Esophagus (tissue), 2 donors: Measurements from ENCODE around the gene BAD. TPM values are rescaled to one million over a fixed set of nuclear protein-coding genes. Genes with fewer than 3 reads are reported as not detected.
"Not testable (repeated sequence)": the region's sequence is repeated elsewhere in the genome, so short reads cannot be mapped to it uniquely, and the experiment has no call there.

Source experiments
- H3K27ac ChIP-seq, 2 donors: one replicate each; pipeline ENCODE4 v1.5.1; 2013; ENCODE audit warnings: low read depth in 2 of 2, mild to moderate bottlenecking in 2 of 2, inconsistent platforms in 1 of 2, low read length in 1 of 2, moderate library complexity in 1 of 2
- H3K27me3 ChIP-seq, 2 donors: one replicate each; pipeline ENCODE4 v1.6.1; 2013; ENCODE audit warnings: low read length in 2 of 2, control low read depth in 1 of 2, mild to moderate bottlenecking in 1 of 2; ENCODE audit not compliant: insufficient read depth in 2 of 2, control insufficient read depth in 1 of 2
- H3K36me3 ChIP-seq, 2 donors: one replicate each; pipeline ENCODE4 v1.6.1; 2013; ENCODE audit warnings: low read length in 1 of 2; ENCODE audit not compliant: control insufficient read depth in 2 of 2, insufficient read depth in 2 of 2
- H3K4me1 ChIP-seq, 2 donors: one replicate each; pipeline ENCODE4 v1.6.1; 2013; ENCODE audit warnings: low read length in 1 of 2; ENCODE audit not compliant: control insufficient read depth in 2 of 2, insufficient read depth in 2 of 2
- H3K4me3 ChIP-seq, 2 donors: one replicate each; pipeline ENCODE4 v1.5.1; 2013; ENCODE audit warnings: low read length in 2 of 2, mild to moderate bottlenecking in 2 of 2, low read depth in 1 of 2, moderate library complexity in 1 of 2
- H3K9me3 ChIP-seq, 2 donors: one replicate each; pipeline ENCODE4 v1.6.1; 2013; ENCODE audit warnings: mild to moderate bottlenecking in 2 of 2, low read depth in 1 of 2, low read length in 1 of 2, moderate library complexity in 1 of 2; ENCODE audit not compliant: control insufficient read depth in 2 of 2, insufficient read depth in 1 of 2
- WGBS, 2 donors: extraction: QIAGEN DNeasy Blood & Tissue Kit; methylation state at CpG; one replicate each; pipeline ENCODE4 v1.1.7; 2013; 5-methylcytosine and 5-hydroxymethylcytosine counted together
- polyA plus RNA-seq, 2 donors: library from polyadenylated mRNA; stranded (reverse); fragments of 200-250 nt; gene quantifications; one replicate each; pipeline ENCODE4 v1.2.3, GENCODE V29; 2013
- donor health status: healthy with polysubstance abuse.
- donor health status: Bipolar disorder and iron deficiency.

BAD gene
- polyA plus RNA-seq = 10 to 100 TPM; 57.4 to 64.8 TPM

- no peaks in the 10 kb centered on the region for H3K9me3 ChIP-seq
- H3K27me3 ChIP-seq = no peaks in the 10 kb centered on the region
- H3K4me3 ChIP-seq = peak within 1 kb of the TSS; percentile 63 to 74
- H3K27ac ChIP-seq = peak within 1 kb of the TSS; percentile 95 to 97
- H3K4me1 ChIP-seq = peaks cover 6 to 24% of the 10 kb centered on the region in 2 donors
- H3K36me3 ChIP-seq = peaks cover 0 to 5% of the 10 kb centered on the region in 2 donors
- 2% methylated on average over 38 to 44 of the region's 44 CpGs for WGBS, 2 donors
Observed at GRCh38 chr11:64284048-64284961, at the start of gene BAD. BAD (minus strand) TSS chr11:64284665; CDS start chr11:64284368, 297 bp downstream.

- no peaks in the 10 kb centered on the region for H3K36me3 ChIP-seq
- 86 to 88% methylated on average over 8 of the region's 8 CpGs for WGBS, 2 donors
- H3K27ac ChIP-seq = no peak overlapping the region
- H3K4me3 ChIP-seq = no peak overlapping the region
- H3K9me3 ChIP-seq = no peaks in the 10 kb centered on the region
- no peaks in the 10 kb centered on the region for H3K27me3 ChIP-seq
- peaks cover 0 to 15% of the 10 kb centered on the region in 2 donors for H3K4me1 ChIP-seq
Observed at GRCh38 chr11:64333556-64333955, 49.1 kb upstream of the BAD start.

GRCh38 chr11:64331569-64332371 lies 47.3 kb upstream of the BAD start:
- Histone ChIP-seq H3K4me3 (no peak overlapping the region), H3K4me1 (peaks cover 0 to 15% of the 10 kb centered on the region in 2 donors), H3K27ac (peak overlapping the region; percentile 78 to 87), H3K9me3 (no peaks in the 10 kb centered on the region), H3K27me3 (no peaks in the 10 kb centered on the region), H3K36me3 (no peaks in the 10 kb centered on the region)
- WGBS, 2 donors = 21 to 22% methylated on average over 15 to 20 of the region's 20 CpGs

- Histone ChIP-seq H3K27ac (no peak overlapping the region), H3K4me3 (no peak overlapping the region), H3K27me3 (no peaks in the 10 kb centered on the region), H3K9me3 (no peaks in the 10 kb centered on the region), H3K4me1 (peaks cover 0 to 15% of the 10 kb centered on the region in 2 donors), H3K36me3 (no peaks in the 10 kb centered on the region)
- 87 to 89% methylated on average over 11 of the region's 11 CpGs for WGBS, 2 donors
Observed at GRCh38 chr11:64330888-64331287, 46.4 kb upstream of the BAD start.

GRCh38 chr11:64327993-64328392 lies 43.5 kb upstream of the BAD start:
- no peak overlapping the region for H3K27ac ChIP-seq

GRCh38 chr11:64327375-64327774 lies 42.9 kb upstream of the BAD start:
- peaks cover 0 to 24% of the 10 kb centered on the region in 2 donors for H3K4me1 ChIP-seq
- peaks cover 0 to 9% of the 10 kb centered on the region in 2 donors for H3K36me3 ChIP-seq
- 83 to 89% methylated on average over 2 of the region's 2 CpGs for WGBS, 2 donors
- H3K9me3 ChIP-seq = no peaks in the 10 kb centered on the region
- no peaks in the 10 kb centered on the region for H3K27me3 ChIP-seq
- H3K4me3 ChIP-seq = no peak overlapping the region
- no peak overlapping the region for H3K27ac ChIP-seq

More at GRCh38 chr11:64327993-64328392, 43.5 kb upstream of the BAD start:
- H3K27me3 ChIP-seq = no peaks in the 10 kb centered on the region
- H3K36me3 ChIP-seq = peaks cover 0 to 3% of the 10 kb centered on the region in 2 donors
- WGBS, 2 donors = 72 to 88% methylated on average over 3 of the region's 3 CpGs
- H3K9me3 ChIP-seq = no peaks in the 10 kb centered on the region
- no peak overlapping the region for H3K4me3 ChIP-seq
- peaks cover 0 to 19% of the 10 kb centered on the region in 2 donors for H3K4me1 ChIP-seq

DNA sequence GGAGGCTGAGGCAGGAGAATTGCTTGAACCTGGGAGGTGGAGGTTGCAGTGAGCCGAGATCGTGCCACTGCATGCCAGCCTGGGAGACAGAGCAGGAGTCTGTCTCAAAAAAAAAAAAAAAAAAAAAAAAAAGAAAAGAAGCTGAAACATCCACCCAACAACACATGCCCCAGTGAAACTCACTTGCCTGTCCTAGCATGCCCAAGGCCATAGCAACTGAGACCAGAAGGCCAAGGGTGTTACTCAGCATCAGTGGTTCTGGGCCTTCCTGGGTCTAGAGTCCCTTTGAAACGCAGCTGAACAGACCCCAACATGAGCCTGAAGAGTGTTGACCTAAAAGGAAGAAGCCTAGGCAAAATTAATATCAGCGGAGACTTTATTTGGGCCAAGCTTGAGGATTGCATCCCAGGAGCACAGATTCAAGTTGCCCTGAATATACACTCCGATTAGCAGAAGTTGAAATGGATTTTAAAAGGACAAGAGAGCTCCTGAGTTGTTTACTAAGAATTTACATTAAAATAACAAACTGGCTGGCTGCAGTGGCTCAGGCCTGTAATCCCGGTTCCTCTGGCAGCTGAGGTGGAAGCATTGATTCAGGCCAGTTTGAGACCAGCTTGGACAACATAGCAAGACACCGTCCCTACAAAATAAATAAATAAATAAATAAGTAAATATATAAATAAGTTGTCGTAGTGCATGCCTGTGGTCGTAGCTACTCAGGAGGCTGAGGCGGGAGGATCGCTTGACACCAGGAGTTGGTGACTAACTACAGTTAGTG lies 40.4 kb upstream of the BAD start:
- H3K36me3 ChIP-seq = peaks cover 0 to 14% of the 10 kb centered on the region in 2 donors
- no peak overlapping the region for H3K4me3 ChIP-seq
- no peaks in the 10 kb centered on the region for H3K9me3 ChIP-seq
- peaks cover 0 to 18% of the 10 kb centered on the region in 2 donors for H3K4me1 ChIP-seq
- 61 to 69% methylated on average over 11 of the region's 11 CpGs for WGBS, 2 donors
- peak overlapping the region; percentile 87 to 92 for H3K27ac ChIP-seq
- H3K27me3 ChIP-seq = no peaks in the 10 kb centered on the region

DNA sequence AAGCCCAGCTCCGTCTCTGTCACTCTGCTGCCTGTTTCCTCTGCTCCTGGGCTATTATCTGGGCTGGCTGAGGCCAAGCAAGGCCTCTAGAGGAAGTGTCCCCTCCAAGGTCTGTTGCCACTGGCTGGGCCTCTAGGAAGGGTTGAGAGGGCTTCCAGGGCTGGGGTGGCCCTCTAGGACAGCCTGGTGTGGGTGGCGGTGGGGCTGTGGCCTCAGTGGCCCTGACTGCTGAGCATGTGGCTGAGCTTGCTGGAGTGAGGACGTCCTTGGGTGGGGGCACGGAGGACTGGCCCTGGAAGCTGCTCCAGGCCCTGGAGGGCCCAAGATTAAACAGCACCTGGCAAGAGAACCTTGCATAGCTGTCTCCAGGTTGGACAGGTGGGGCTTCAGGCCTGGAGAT lies 39.5 kb upstream of the BAD start:
- not testable (repeated sequence) for H3K9me3 ChIP-seq, H3K4me3 ChIP-seq, H3K27me3 ChIP-seq
- Histone ChIP-seq H3K36me3 (peaks cover 0 to 14% of the 10 kb centered on the region in 2 donors), H3K4me1 (peaks cover 0 to 23% of the 10 kb centered on the region in 2 donors), H3K27ac (peak overlapping the region; percentile 79 to 92)
- WGBS, 2 donors = 74% methylated on average over 4 of the region's 4 CpGs

GRCh38 chr11:64323373-64323772 lies 38.9 kb upstream of the BAD start:
- 49 to 57% methylated on average over 4 to 5 of the region's 5 CpGs for WGBS, 2 donors
- H3K9me3 ChIP-seq = no peaks in the 10 kb centered on the region
- no peak overlapping the region for H3K4me3 ChIP-seq
- H3K27ac ChIP-seq = peak overlapping the region; percentile 79 to 92
- peaks cover 0 to 26% of the 10 kb centered on the region in 2 donors for H3K4me1 ChIP-seq
- H3K27me3 ChIP-seq = no peaks in the 10 kb centered on the region
- H3K36me3 ChIP-seq = peaks cover 0 to 14% of the 10 kb centered on the region in 2 donors
